IMR-90 (cell line): Measurements from ENCODE around the gene ALG11. TPM values are rescaled to one million over a fixed set of nuclear protein-coding genes. Genes with fewer than 3 reads are reported as not detected.

Source experiments
- ATAC-seq: fragments of 200-7000 bp; cut with Tn5 transposase; 2 replicates; pipeline ENCODE4 v1.9.1; 2020; ENCODE audit warnings: low read depth, mild to moderate bottlenecking, moderate library complexity
- BruUV-seq: library from RNA; stranded (reverse); fragments of 400-500 nt; replicated peaks from 2 replicates; lab custom pipeline; 2021; lab: Mats Ljungman, UMichigan
- CTCF ChIA-PET: fragments of 300-600 bp; formaldehyde crosslinking; extraction: SDS; loops from one replicate; lab custom pipeline; 2021; ENCODE audit warnings: antibody characterized with exemption; lab: Yijun Ruan, JAX
- POLR2A ChIA-PET: fragments of 300-600 bp; sonication (Branson Sonifier 250); formaldehyde crosslinking; loops from one replicate; lab custom pipeline; 2022; ENCODE audit warnings: antibody characterized with exemption; ENCODE audit not compliant: unreplicated experiment; lab: Charles Lee
- DNase-seq: peaks from one replicate; pipeline ENCODE4 v3.0.0; 2013
- H2AFZ ChIP-seq: replicated peaks from 2 replicates; pipeline ENCODE3; 2013; ENCODE audit warnings: low read length, mild to moderate bottlenecking; ENCODE audit not compliant: poor library complexity
- H2AK5ac ChIP-seq: 2 replicates; pipeline ENCODE4 v1.6.1; 2013; ENCODE audit warnings: low read depth, low read length, inconsistent platforms
- H2AK9ac ChIP-seq: replicated peaks from 2 replicates; pipeline ENCODE3; 2013; ENCODE audit warnings: mild to moderate bottlenecking, low read depth, low read length, moderate library complexity; ENCODE audit not compliant: poor library complexity
- H2BK120ac ChIP-seq: 2 replicates; pipeline ENCODE4 v1.6.1; 2013; ENCODE audit warnings: low read depth, low read length, inconsistent platforms
- H2BK15ac ChIP-seq: 3 replicates; pipeline ENCODE4 v1.6.1; 2013; ENCODE audit warnings: low read depth, low read length, inconsistent platforms
- H2BK20ac ChIP-seq: 2 replicates; pipeline ENCODE4 v1.6.1; 2013; ENCODE audit warnings: low read depth, mild to moderate bottlenecking, inconsistent platforms, low read length, moderate library complexity
- H2BK5ac ChIP-seq: 2 replicates; pipeline ENCODE4 v1.6.1; 2013; ENCODE audit warnings: mild to moderate bottlenecking, low read depth, low read length, inconsistent platforms; ENCODE audit not compliant: poor library complexity, severe bottlenecking
- H3K14ac ChIP-seq: replicated peaks from 2 replicates; pipeline ENCODE4 v1.6.1; 2013; ENCODE audit warnings: low read depth, low read length, inconsistent platforms
- H3K18ac ChIP-seq: 2 replicates; pipeline ENCODE4 v1.6.1; 2013; ENCODE audit warnings: low read depth, low read length, control low read depth
- H3K23ac ChIP-seq: 2 replicates; pipeline ENCODE4 v1.6.1; 2013; ENCODE audit warnings: low read depth, low read length, inconsistent platforms
- H3K27ac ChIP-seq: 2 replicates; pipeline ENCODE4 v1.5.1; 2013; ENCODE audit warnings: mild to moderate bottlenecking, control low read depth, low read length; ENCODE audit not compliant: insufficient read depth
- H3K27me3 ChIP-seq: 2 replicates; pipeline ENCODE4 v1.6.1; 2013; ENCODE audit warnings: low read length; ENCODE audit not compliant: control insufficient read depth, insufficient read depth
- H3K36me3 ChIP-seq: 2 replicates; pipeline ENCODE4 v1.6.1; 2013; ENCODE audit warnings: low read length, mixed read lengths; ENCODE audit not compliant: control insufficient read depth, insufficient read depth
- H3K4ac ChIP-seq: 2 replicates; pipeline ENCODE4 v1.6.1; 2013; ENCODE audit warnings: low read depth, low read length, inconsistent platforms
- H3K4me1 ChIP-seq: 2 replicates; pipeline ENCODE4 v1.6.1; 2013; ENCODE audit warnings: low read length, mixed read lengths; ENCODE audit not compliant: control insufficient read depth, insufficient read depth
- H3K4me2 ChIP-seq: 2 replicates; pipeline ENCODE4 v1.6.1; 2013; ENCODE audit warnings: low read depth, mild to moderate bottlenecking, control low read depth, low read length, moderate library complexity
- H3K4me3 ChIP-seq: 2 replicates; pipeline ENCODE4 v1.5.1; 2013; ENCODE audit warnings: low read depth, mild to moderate bottlenecking, control low read depth, low read length, moderate library complexity; ENCODE audit not compliant: insufficient read depth
- H3K56ac ChIP-seq: 2 replicates; pipeline ENCODE4 v1.6.1; 2013; ENCODE audit warnings: low read length, inconsistent platforms; ENCODE audit not compliant: insufficient read depth; ENCODE audit errors: extremely low read depth
- H3K79me1 ChIP-seq, 2 experiments: 2 replicates each; pipeline ENCODE4 v1.6.1; 2013; ENCODE audit warnings: low read length in 2 of 2, inconsistent platforms in 1 of 2, low read depth in 1 of 2
- H3K9ac ChIP-seq: 2 replicates; pipeline ENCODE4 v1.6.1; 2013; ENCODE audit warnings: low read depth, low read length, control low read depth
- H3K9me1 ChIP-seq: 2 replicates; pipeline ENCODE4 v1.6.1; 2013; ENCODE audit warnings: low read length, inconsistent platforms; ENCODE audit not compliant: insufficient read depth
- H3K9me3 ChIP-seq: 2 replicates; pipeline ENCODE4 v1.6.1; 2013; ENCODE audit warnings: low read length; ENCODE audit not compliant: control insufficient read depth, insufficient read depth
- H4K20me1 ChIP-seq: 2 replicates; pipeline ENCODE4 v1.6.1; 2013; ENCODE audit warnings: low read length, inconsistent platforms; ENCODE audit not compliant: insufficient read depth
- H4K5ac ChIP-seq: 2 replicates; pipeline ENCODE4 v1.6.1; 2013; ENCODE audit warnings: mild to moderate bottlenecking, low read depth, low read length, control low read depth
- H4K8ac ChIP-seq, 2 experiments: 2 replicates each; pipeline ENCODE4 v1.6.1; 2013; ENCODE audit warnings: low read depth in 2 of 2, low read length in 2 of 2, control low read depth in 1 of 2, inconsistent platforms in 1 of 2
- H4K91ac ChIP-seq: 2 replicates; pipeline ENCODE4 v1.6.1; 2013; ENCODE audit warnings: low read depth, low read length, inconsistent platforms; ENCODE audit not compliant: insufficient read depth
- MAZ ChIP-seq: IDR thresholded peaks from 2 replicates; pipeline ENCODE4 v1.6.1; 2012; ENCODE audit warnings: low read depth, mild to moderate bottlenecking, low read length, improper control_type of control experiment, moderate library complexity, borderline replicate concordance
- SMC3 ChIP-seq: fragments of 150-350 bp; IDR thresholded peaks from 2 replicates; pipeline ENCODE4 v1.6.1; 2016; ENCODE audit warnings: low read depth, mild to moderate bottlenecking, antibody characterized with exemption, low read length, moderate library complexity
- WGBS, 2 experiments: methylation state at CpG; one replicate each; pipeline versions ENCODE4 v1.1.5 to v1.1.7; 2013; ENCODE audit warnings: missing lambda C conversion rate in 2 of 2; ENCODE audit not compliant: insufficient read length in 1 of 2; ENCODE audit errors: extremely low coverage in 2 of 2; 5-methylcytosine and 5-hydroxymethylcytosine counted together
- dilution Hi-C: fragments of 300-500 bp; cut with HindIII; formaldehyde crosslinking; loops from one replicate; pipeline ENCODE4 v1.14.3; 2018; ENCODE audit warnings: low sequenced_read_pairs; ENCODE audit not compliant: unreplicated experiment
- in situ Hi-C: fragments of 300-500 bp; cut with MboI; formaldehyde crosslinking; loops from 3 replicates; pipeline ENCODE4 v1.14.3; 2019; ENCODE audit warnings: low sequenced_read_pairs, inconsistent platforms, mixed read lengths
- intact Hi-C: fragments of 100-400 bp; cut with micrococcal nuclease; formaldehyde crosslinking; loops from 2 replicates; pipeline ENCODE4 v1.10.0; 2022
- polyA plus RNA-seq, 3 experiments: library from polyadenylated mRNA; depleted of rRNA; stranded (reverse); fragments of >200 nt; gene quantifications; 2 replicates each; pipeline ENCODE4 v1.2.3, GENCODE V29; 2012; ENCODE audit warnings: low replicate concordance in 1 of 3
- total RNA-seq: library from RNA; depleted of rRNA; stranded (reverse); fragments of >200 nt; gene quantifications from 2 replicates; pipeline ENCODE4 v1.2.3, GENCODE V29; 2012

The ALG11 gene
- total and polyA plus RNA-seq, 2 of the 4 experiments (the other 2 are of a cell fraction) = 10.0 to 12.7 TPM

DNA sequence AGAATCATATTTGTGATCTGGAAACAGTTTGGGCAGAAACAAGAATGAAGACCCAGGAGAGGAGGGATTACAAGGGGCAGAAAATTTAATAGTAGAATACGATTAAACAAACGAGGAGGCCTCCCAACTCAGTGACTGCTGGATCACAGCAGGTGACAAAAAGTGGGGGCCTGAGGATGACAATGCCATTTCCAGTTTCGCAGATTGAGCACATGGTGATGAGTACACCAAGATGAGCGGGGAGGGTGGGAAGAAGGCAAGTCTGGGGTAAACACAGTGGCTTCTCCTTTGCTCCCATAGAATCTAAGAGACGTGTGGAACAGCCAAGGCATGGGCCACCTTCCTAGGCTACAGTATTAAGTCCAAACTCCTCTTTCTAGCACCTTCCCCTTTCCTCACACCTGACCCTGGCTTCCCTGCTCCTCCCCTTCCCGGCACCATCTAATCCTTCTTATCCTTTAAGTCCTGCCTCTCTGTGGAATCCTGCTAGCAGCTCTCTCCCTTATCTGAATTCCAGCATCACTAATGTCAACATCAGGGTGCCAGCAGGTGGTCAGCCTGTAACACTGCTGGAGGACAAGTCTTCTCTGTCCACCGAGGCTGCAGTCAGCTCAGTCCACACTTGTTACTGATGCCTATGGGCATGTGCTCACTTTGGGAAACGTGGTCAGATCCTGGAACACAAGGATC is 14.4 kb upstream of the ALG11 start:
- Histone ChIP-seq H4K5ac (no peak overlapping the region), H3K18ac (no peak overlapping the region), H3K4me1 (peaks cover 12% of the 10 kb centered on the region), H3K9me3 (no peaks in the 10 kb centered on the region), H3K27me3 (peaks cover 48% of the 10 kb centered on the region), H3K14ac (no peak overlapping the region), H2BK20ac (no peak overlapping the region), H3K56ac (no peak overlapping the region), H3K4me3 (no peak overlapping the region), H3K4me2 (no peak overlapping the region), H3K23ac (0 out of 2 replicates have a peak overlapping the region, but pooled peaks have one; percentile 46), H2AK5ac (no peak overlapping the region), H3K9me1 (no peaks in the 10 kb centered on the region), H2BK15ac (no peak overlapping the region), H4K20me1 (peaks cover 5% of the 10 kb centered on the region; the same call in 1 of the 2 replicates), H4K91ac (no peak overlapping the region), H3K36me3 (no peaks in the 10 kb centered on the region), H3K27ac (no peak overlapping the region), H2AK9ac (no peak overlapping the region), H3K79me1 (no peaks in the 10 kb centered on the region), H2BK120ac (no peak overlapping the region), H4K8ac (no peak overlapping the region), H3K4ac (no peak overlapping the region), H2BK5ac (no peak overlapping the region), H3K9ac (no peak overlapping the region), H2AFZ (no peak overlapping the region)
- TF ChIP-seq SMC3 = no peak
- TF ChIP-seq MAZ = no peak
- intact Hi-C loops = no loop called here
- BruUV-seq = no TSS peak
- dilution Hi-C loops = no loop called here
- in situ Hi-C loops = no loop called here
- POLR2A ChIA-PET = no interaction called here
- no peak for DNase-seq
- CTCF ChIA-PET = no interaction called here
- ATAC-seq = no peak
- WGBS, 2 experiments = 41% methylated on average over 5 of the region's 8 CpGs; no CpG with 5 or more reads in 1 of the 2 experiments
